HG02610 (cell line): ENCODE data around the gene LSMEM2.
"Not testable (repeated sequence)": the region's sequence is repeated elsewhere in the genome, so short reads cannot be mapped to it uniquely, and the experiment has no call there.

Source experiments
- ATAC-seq: cut with Tn5 transposase; IDR thresholded peaks from one replicate; pipeline ENCODE4 v1.9.1; 2021; ENCODE audit warnings: mild to moderate bottlenecking, moderate library complexity; ENCODE audit not compliant: unreplicated experiment

LSMEM2 gene

DNA sequence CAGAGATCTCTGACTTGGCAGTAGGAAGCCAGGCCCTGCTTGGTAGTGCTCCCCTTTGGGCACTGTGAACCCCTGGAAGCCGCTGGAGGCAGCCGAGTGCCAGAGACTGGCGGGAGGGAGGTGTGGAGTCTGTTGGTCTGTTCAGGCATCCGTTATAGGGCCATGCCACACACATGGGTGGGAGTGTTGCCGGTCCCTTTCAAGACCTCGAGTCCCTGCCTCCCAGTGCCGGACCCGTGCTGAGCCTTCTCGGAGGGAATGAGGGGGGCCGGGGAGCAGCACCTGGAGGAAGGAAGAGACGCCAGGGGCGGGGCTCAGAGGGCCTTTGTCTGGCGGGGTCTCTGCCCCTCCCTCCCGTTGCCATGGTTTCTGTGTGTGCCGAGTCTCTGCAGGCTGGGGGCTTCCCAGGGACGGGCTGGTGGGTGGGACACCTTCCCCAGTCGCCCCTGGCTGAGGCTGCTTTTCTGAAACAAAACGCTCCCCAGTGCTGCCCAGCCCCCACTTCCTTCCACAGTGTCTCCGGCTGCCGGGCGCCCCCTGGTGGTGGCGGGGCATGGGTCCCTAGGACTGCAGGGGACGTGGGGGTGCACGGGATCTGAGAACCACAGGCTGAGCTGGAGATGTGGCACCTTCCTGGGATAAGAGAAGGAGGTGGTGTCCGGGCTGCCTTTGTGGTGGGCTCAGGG is 32.9 kb upstream of the LSMEM2 start:
- ATAC-seq, result peak; percentile 61

DNA sequence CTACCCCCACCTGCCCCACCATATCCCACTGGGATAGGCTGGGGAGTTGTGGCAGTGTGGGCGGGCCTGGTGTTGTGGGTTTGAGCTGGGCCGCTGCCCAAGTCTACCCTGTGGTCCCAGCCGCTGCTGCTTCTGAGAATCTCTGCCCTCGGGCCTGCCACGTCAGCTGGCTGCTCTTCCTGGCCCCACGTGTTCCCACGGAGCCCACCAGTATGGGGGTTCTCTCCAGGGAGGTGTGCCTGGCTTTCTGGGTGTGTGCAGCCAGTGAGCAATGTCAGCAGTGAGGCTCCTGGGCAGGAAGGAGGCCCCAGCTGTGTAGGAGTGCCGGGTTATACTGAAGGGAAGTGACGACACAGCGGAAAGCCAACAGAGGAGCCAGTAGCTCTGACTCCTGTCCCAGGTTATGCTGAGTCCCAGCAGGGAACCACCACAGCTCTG is 32.4 kb upstream of the LSMEM2 start:
- ATAC-seq, result peak; percentile 33

DNA sequence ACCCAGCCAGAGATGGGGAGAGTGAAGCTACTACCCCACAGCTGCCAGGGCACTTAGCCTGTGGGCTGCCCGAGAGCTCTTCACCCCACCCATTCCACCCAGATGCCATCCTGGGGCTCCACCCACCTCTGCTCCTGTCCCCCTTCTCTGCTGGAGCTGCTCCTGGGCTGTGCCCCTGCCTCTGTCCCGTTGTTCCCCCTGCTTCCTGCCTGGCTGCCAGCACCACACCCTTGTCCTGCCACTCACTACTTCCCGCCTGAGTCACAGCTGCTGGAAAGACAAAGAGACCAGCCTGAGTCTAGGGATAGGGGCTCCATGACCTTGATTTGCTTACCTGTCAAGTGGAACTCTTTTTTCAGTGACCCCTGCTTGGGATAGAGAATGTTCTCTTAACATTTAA is 30.5 kb upstream of the LSMEM2 start:
- no peak for ATAC-seq

DNA sequence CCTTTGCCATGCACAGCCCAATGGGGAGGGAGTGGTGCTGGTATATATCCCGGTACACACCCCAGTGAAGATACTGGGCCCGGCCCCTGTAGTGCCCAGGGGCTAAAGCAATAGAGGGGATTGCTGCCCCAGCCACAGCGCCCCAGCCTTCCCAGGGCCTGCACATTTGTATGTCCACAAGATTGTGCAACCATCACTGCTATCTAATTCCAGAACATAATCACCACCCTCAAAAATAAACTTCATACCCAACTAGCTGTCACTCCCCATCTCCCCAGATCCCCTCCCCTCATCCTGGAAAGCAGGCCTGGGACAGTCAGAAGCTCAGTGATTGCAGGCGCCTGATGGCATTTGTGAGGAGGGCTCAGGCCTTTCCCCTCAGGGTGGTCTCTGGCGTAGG is 29.4 kb upstream of the LSMEM2 start:
- ATAC-seq, result no peak

DNA sequence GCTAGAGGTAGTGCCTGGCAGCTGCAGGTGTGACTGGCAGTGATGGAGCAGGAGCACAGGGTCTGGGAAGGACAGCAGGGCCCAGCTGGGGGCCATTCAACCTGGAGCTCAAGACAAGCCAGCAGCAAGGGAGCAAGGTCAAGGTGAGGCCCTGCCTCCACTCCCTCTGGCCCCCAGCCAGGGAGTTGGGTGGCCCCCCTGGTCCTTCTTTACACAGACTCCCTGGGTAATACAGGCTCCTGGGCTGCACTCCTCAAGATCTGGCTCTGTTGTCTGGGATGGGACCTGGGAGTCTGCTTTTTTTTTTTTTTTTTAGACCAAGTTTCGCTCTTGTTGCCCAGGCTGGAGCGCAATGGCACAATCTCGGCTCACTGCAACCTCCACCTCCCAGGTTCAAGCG is 28.4 kb upstream of the LSMEM2 start:
- ATAC-seq, result no peak

DNA sequence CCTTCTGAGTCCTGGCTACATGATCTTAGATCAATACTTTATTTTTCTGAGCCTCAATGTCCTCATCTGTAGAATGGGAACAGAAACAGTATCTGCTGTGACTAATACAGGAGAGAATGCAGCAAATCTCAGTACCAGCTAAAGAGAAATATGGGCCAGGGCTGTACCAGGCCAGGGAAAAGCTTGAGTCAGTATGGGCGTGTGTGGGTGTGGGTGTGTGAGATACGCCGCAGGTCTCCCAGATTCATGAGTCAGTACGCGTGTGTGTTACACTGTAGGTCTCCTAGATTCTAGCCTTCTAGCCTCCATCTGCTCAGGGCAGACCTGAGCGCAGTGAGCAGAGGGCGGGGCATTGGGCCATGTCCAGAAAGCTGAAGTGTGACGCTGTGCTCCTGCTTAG is 27.7 kb upstream of the LSMEM2 start:
- no peak for ATAC-seq

DNA sequence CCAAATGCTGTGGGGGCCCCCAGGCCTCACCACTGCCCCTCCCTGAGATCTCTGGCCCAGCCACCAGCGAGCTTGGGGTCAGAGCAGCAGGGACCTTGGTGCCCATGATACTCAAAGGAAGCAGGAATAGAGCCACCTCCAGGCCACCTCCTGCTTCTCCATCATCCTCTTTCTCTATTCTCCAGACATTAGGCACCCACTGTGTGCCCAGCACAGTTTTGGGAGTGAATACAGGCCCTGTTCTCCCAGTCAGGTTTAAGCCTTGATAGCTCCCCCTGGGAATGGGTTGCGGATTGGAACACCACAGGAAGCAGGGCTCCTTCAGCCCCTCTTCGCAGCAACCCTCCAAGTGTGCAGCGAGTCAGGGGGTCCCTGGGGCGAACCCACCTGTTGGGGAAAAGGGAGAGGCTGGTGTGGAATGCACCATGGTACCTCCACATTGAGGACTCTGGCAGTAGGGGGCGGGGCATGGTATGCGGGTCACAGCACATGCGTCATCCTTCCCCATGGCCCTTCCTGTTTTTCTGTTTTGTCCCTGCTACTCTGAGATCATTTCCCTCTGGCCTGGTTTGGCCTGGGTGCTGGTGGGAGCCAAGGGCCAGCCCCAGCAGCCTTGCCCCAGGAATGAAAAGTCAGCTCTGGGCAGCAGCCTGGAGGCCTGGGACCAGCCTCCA is 24.2 kb upstream of the LSMEM2 start:
- ATAC-seq, result no peak

DNA sequence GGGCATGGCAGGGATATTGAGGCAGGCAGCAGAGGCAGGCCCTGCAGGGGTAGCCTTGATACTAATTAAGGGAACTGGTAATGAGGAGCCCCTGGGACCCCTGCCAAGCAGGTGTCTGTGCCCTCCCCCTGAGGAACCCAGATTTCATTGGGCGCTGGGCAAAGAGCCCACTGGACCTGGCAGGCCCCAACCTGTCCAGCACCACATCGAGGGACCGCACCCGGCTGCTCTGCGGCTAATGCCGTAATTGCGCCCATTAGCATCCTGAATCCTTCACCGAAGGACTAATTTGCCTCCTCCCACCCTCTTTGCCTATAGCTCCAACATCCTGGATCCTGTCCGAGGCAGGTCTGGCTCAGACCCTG is 23.7 kb upstream of the LSMEM2 start:
- no peak for ATAC-seq

DNA sequence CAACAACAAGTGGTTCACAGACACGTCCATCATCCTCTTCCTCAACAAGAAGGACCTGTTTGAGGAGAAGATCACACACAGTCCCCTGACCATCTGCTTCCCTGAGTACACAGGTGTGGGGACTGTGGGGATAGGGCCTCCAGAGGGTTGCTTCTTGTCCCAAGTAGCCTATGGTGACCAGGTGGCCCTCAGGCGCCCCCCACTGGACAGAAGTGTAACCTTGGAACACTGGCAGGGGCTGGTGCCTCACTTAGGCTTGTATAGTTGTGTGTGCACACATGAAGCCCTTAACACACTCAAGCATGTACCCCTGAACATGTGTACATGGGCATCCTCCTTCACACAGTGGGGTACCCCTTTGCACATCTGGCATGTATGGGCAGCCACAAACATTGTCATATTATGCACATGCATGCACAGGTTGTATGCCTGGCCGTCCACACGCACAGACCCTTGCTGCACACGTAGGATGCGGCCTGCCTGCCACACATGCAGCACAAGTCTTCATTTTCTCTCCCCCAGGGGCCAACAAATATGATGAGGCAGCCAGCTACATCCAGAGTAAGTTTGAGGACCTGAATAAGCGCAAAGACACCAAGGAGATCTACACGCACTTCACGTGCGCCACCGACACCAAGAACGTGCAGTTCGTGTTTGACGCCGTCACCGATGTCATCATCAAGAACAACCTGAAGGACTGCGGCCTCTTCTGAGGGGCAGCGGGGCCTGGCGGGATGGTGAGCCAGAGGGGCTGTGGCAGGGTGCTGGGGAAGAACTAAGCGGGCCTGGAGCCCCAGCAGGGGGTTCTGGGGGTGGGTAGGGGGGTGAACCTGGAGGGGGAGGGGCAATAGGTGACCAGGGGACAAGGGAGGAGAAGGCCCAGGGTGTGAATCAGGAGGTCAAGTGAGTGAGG is 21.7 kb upstream of the LSMEM2 start:
- ATAC-seq, result no peak

DNA sequence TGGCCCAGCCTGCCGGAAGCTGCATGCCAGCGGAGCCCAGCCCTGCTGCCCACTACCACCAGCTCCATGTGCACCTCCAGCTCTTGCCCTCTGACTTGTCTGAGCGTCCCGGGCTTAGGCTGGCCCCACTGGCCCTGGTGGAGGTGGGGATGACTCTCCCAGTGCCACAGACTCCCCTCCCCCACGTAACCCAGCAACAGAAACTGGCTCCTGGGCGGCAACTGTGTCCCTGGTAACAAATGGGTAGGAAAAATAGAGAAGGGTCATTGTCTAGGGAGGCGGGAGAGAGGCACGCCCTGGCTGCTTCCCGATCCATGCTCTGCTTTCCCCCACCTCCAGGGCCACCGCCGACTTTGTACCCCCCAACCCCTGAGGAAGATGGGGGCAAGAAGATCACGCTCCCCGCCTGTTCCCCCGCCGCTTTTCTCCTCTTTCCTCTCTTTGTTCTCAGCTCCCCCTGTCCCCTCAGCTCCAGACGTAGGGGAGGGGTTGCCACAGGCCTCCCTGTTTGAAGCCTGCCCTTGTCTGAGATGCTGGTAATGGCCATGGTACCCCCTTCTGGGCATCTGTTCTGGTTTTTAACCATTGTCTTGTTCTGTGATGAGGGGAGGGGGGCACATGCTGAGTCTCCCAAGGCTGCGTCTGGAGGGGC is 20.7 kb upstream of the LSMEM2 start:
- no peak for ATAC-seq

DNA sequence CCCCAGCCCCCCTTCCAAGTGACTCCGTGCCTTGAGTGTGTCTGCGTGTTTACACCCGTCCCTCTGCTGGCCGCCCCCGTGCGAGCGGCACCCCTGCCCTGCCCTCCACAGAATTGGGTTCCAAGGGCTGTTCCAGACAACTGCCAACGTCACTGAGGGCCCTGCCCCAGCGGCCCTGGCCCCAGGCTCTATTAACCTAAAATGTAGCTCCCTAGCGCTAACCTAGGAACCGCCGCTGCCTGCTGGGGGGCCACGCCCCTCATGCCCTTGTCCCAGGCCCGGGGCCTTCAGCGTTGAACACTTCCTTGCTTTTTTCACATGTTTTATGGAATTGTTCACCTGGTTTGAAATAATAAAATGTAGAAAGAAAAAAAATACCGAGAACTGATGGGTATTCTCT is 19.9 kb upstream of the LSMEM2 start:
- no peak for ATAC-seq

DNA sequence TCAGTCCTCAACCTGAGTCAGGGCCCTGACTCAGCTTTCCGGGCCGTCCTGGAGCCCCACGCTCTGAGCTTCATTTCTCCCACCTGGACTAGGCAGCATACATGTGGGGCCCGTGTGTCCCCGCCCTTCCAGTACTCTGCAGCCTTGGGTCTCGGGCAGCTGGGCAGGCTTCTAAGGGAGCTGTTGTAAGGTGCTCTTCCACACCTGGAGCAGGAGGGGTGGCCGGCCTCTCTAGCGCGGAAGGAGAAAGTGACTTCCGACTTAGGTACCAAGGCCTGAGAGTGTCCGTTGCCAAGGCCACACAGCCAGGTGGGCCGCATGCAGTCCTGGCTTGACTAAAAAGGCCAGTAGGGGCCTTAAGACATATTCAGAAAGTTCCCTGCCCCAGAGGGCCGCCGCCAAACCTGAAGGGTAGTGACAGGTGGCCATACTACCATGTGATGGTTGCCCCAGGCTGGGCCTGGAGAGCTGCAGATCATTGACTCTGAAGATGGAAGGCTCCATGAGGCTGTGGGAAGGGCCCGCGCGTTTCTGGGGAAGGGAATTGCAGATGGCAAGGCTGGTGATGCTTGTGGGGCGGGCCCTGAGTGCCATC is 19.4 kb upstream of the LSMEM2 start:
- ATAC-seq, result peak; percentile 19

DNA sequence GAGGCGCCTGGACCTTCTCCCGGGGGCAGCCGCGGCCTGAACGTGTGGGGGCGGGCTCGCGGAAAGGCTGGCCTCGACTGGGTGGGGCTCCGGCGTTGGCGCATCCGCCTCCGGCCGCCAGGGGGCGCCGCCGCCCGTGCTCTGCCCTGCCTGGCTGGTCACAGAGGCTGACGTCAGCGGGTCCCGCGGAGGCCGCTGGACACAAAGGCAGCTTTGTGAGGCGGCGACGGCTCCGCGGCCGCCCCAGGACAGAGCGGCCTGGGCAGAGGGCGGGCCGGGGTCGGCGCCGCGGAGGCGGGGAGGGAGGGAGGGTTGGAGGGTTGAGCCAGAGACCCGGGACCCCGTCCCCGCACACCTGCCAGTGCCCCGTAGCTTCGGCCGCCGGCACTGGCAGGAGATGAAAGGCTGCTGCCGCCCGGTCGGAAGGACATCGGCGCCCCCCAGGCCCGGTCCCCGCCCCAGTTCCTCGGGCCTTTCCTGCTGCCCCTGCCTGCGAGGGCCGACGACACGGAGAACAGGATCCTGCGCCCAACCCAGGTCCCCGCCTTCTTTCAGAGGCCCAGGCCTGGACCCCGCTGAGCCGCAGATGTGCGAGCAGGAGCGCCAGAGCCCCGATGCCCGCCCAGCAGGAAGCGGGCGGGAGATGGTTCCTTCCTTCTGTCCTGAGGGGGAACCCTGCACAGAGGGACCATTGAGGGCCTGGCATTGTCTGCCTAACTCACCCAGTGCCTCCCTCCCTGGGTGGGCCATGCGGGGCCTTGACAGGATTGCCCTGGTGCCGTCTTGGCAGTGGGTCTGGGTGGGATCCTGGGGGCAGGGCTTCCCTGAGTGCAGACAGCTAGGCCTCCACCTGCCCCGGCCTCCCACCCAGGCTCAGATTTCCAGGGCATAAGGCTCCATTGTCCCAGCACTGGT is 18.6 kb upstream of the LSMEM2 start:
- peak; percentile 82 for ATAC-seq

DNA sequence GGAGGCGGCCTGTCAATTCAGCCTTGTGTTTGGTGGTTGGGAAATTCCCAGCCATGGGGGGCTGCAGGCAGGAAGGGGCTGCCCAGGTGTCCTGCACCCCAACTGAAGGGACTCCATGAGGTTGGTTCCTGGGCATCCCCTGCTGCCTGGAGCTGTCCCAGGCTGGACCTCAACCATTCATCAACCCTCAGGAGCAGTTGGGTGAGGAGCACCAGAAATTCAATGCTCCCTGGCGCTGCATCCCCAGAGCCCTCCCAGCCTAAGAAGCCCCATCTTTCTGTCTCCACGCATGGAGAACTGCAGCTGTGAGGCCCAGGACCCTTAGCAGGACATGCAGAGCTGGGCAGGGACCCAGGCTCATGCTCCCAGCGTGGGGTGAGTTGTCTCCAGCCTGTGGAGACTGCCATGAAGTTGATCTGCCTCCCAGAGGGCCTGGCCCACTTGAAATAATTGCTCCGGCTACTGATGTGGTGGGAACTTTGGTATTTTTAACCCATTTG is 17.9 kb upstream of the LSMEM2 start:
- ATAC-seq, result no peak

DNA sequence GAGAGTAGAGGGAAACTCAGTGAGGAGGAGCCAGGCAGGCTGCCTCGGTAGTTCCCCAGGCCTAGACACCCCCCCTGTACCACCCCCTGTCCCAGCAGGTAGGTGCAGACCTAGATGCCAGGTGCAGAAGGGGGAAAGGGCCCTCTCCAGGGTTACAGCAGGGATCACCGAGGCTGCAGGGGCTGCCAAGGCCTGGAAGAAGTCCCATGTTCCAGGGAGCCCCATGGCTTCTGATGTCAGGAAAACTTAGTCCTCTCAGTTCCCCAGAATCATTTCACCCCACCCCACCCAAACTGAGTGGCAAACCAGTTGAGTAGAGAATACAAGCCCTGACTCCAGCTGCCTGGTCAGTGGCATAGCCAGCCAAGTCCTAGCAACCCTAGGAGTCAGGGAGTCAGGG is 17.4 kb upstream of the LSMEM2 start:
- no peak for ATAC-seq

DNA sequence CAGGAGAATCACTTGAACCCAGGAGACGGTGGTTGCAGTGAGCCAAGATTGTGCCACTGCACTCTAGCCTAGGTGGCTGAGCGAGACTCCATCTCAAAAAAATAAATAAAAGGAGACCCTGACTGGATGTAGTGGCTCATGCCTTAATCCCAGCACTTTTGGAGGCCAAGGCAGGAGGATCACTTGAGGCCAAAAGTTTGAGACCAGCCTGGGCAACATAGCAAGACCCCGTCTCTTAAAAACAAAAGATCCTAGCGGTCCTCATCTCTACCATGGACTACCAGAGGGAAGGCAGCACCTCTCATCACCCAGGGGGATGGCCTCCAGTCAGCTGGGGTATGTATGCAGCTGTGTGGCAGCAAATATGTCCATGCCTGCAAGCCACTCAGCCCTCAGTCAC is 16.7 kb upstream of the LSMEM2 start:
- ATAC-seq, result not testable (repeated sequence)

DNA sequence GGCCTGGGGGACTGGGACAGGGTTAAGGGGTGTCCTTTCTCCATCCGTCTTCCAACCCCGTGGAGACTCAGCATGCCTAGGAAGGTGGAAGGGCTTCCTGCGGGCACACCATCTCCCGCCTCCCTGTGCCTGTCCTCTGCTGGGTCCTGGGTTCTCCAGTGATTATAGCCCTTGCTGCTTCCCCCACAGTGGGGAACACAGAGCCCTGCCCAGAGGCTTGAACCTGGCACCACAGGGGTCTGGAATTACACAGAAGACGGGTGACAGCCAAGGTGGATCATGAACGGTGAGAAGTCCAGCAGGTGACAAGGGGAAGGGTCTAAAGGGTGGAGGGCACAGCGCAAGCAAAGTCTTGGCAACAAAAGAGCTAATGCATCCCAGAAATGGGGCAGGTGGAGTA is 16.1 kb upstream of the LSMEM2 start:
- ATAC-seq, result no peak

DNA sequence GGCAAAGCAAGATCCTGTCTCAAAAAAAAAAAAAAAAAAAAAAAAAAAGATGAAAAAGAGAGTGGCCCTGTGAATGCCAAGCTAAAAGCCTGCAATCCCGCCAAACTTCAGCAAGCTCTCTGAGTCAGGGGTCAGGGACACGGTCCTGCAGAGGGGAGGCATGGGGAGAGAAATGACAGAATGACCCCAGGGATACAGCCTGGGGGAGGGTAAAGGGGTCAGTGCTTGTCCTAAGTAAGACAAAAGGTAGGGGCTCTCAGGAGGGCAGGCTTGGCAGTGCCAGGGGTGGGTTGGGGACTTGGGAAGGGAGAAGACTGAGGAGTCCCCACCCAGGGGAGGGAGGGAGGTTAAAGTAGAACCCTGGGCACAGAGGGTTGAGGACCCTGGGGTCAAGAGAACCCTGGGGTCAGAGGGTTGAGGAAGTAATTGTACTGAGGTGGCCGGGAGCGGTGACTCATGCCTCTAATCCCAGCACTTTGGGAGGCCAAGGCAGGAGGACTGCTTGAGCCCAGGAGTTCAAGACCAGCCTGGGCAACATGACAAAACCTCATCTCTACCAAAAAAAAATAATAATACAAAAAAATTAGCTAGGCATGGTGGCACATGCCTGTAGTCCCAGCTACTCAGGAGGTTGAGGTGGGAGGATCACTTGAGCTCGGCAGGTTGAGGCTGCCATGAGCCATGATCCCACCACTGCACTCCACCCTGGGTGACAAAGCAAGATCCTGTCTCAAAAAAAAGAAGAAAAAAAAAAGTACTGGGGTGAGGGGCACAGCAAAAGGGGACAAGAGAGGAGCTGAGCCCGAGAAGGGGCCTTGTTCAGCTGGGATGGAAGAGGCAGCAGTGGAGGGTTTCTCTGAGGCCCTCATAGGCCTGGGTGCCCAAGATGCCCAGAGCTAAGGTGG is 15.2 kb upstream of the LSMEM2 start:
- ATAC-seq, result no peak
